ENCODE data around the gene UBL4B. TPM values are rescaled to one million over a fixed set of nuclear protein-coding genes. Genes with fewer than 3 reads are reported as not detected.

UBL4B gene
- total and polyA plus RNA-seq, 3 donors from 2014 or later = 34.1 to 105 (median 95.5) TPM

DNA sequence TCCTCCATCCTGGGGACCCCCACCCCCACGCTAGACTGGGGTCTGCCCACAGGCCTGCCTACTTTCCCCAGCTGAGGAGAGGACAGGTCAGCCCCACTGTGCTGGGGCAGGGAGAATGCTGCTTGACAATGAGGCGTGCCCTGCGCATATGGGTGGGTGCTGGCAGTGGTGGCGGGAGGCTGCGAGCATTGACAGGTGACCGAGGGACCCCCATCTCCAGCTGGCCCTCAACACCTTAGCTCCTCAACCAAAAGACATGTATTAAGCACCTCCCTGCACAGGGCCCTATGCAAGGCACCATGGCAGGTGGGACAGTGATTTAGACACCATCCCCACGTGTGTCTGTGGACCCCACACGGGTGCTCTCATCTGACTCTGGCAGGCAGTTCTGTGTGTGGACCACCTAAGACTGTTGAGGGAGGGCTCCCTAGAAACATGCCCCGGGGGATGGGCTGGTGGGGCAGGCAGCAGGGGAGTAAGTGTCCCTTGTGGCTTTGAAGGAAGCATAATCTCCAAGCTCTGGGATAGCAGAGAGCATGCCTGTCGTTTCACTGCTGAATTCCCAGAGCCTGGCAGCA lies 23.4 kb upstream of the UBL4B start:
- WGBS, 2 donors = 78 to 92% methylated on average over 8 to 10 of the region's 10 CpGs
- no peak overlapping the region for H3K4me3 ChIP-seq
- no peaks in the 10 kb centered on the region for H3K36me3 ChIP-seq (ENCODE audit: low read depth, missing control alignments)
- no peaks in the 10 kb centered on the region for H3K27me3 ChIP-seq
- H3K9me3 ChIP-seq = no peaks in the 10 kb centered on the region
- TF ChIP-seq CTCF (IDR thresholded peaks at IDR 0.05) (no peak), POLR2A (IDR thresholded peaks at IDR 0.05) (no peak)
- intact Hi-C loops (cut with DNase I; ENCODE audit: low total_unique reads) = no loop called here
- H3K4me1 ChIP-seq = peaks cover 19% of the 10 kb centered on the region
- DNase-seq = no peak
- H3K27ac ChIP-seq = no peak overlapping the region

DNA sequence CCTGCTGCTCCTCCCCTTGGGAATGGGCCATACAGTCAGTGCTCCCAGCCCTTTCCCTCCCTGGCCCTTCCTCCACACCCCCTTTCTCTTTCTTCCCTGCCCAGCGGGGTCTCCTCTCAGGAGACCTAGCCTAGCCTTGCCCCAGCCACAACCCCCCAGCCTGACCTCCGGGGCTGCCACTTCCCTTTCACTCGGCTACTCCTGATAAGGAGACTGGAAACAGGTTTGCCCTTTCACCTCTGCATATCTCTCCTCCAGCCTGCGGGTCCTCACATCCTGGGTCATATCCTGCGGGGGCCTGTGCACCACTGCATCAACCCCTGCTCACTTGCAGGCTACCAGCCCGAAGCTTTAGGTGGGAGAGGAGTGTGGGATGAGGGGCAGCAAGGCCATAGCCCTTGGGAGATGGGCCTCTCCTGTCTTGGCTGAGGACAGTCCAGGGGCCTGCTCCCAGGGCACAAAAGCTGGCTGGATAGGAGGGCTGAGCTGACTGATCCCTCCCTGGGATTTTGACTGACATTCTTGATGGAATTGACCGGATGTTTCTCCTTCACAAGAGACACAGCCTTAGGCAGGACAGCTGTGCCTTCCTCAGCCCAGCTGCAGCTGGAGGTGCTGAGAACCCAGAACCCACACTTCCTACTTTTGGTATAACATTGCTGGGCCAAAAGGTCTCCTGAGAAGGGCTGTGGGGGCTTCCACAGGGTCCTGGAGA lies 22.5 kb upstream of the UBL4B start:
- Histone ChIP-seq H3K4me1 (peaks cover 19% of the 10 kb centered on the region), H3K4me3 (no peak overlapping the region), H3K36me3 (ENCODE audit: low read depth, missing control alignments) (no peaks in the 10 kb centered on the region), H3K27me3 (no peaks in the 10 kb centered on the region), H3K27ac (no peak overlapping the region), H3K9me3 (no peaks in the 10 kb centered on the region)
- WGBS, 2 donors = 61 to 63% methylated on average over 7 of the region's 7 CpGs
- TF ChIP-seq POLR2A (IDR thresholded peaks at IDR 0.05) = no peak
- no peak for TF ChIP-seq CTCF (IDR thresholded peaks at IDR 0.05)
- intact Hi-C loops (cut with DNase I; ENCODE audit: low total_unique reads) = no loop called here
- no peak for DNase-seq

- Histone ChIP-seq H3K36me3 (ENCODE audit: low read depth, missing control alignments) (no peaks in the 10 kb centered on the region), H3K9me3 (no peaks in the 10 kb centered on the region)
These were observed 20.9 kb upstream of the UBL4B start for GRCh38 chr1:110091381-110091780.

DNA sequence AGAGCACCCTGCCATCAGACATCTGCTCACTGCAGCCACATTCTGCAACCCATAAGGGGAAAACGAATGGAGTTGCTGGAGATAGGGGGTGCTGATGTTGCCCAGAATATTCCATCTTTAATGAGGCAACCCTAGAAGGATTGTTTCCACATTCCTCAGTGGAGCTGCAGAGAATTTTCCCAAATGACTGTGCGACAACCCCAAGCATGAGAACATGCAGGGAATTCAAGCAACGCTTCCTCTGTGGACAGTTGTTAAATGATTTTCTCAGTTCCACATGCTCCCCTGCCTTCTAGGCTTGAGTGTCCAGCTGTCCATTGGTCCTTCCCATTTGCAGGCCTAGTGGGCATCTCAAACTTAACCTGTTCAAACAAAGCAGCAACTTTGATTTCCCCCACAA lies 20.5 kb upstream of the UBL4B start:
- peaks cover 8% of the 10 kb centered on the region for H3K4me1 ChIP-seq
- 85 to 90% methylated on average over 3 of the region's 3 CpGs for WGBS, 2 donors
- intact Hi-C loops (cut with DNase I; ENCODE audit: low total_unique reads) = no loop called here

More at GRCh38 chr1:110091381-110091780, 20.9 kb upstream of the UBL4B start:
- H3K27ac ChIP-seq = no peak overlapping the region
- no peaks in the 10 kb centered on the region for H3K27me3 ChIP-seq
- WGBS, 2 donors = 53 to 68% methylated on average over 2 of the region's 2 CpGs
- intact Hi-C loops (cut with DNase I; ENCODE audit: low total_unique reads) = no loop called here
- TF ChIP-seq CTCF (IDR thresholded peaks at IDR 0.05) = no peak
- TF ChIP-seq POLR2A (IDR thresholded peaks at IDR 0.05) = no peak
- H3K4me3 ChIP-seq = no peak overlapping the region
- no peak for DNase-seq
- peaks cover 8% of the 10 kb centered on the region for H3K4me1 ChIP-seq

More for the DNA sequence above, 20.5 kb upstream of the UBL4B start:
- Histone ChIP-seq H3K27me3 (no peaks in the 10 kb centered on the region), H3K27ac (no peak overlapping the region), H3K9me3 (no peaks in the 10 kb centered on the region), H3K4me3 (no peak overlapping the region), H3K36me3 (ENCODE audit: low read depth, missing control alignments) (no peaks in the 10 kb centered on the region)
- DNase-seq = no peak
- TF ChIP-seq CTCF (IDR thresholded peaks at IDR 0.05) = no peak
- TF ChIP-seq POLR2A (IDR thresholded peaks at IDR 0.05) = no peak
